ENCODE results near the gene MDN1.
"Not testable (repeated sequence)": the region's sequence is repeated elsewhere in the genome, so short reads cannot be mapped to it uniquely, and the experiment has no call there.

Gene MDN1

DNA sequence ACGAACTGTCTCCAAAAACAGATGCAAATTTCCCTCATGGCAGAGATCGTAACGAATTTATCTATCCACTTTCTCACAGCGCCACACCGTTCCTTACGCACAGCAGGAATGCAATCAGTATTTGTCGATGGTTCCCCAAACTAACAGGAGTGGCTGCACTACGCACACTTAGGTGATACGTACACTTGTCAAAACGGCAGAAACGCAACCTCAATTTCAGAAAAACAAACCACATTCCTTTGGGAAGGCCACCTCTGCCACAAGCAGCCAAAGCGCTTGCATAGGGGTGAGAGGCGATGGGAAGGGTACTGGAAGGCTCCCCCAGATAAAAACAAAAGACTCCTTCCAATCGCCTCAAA, 638 bp downstream of the MDN1 start:
- Histone ChIP-seq H3K36me3 (ENCODE audit: low read depth) (0 out of 2 replicates have a peak, but pooled peaks cover 8% of the 10 kb centered on the region), H3K9me3 (ENCODE audit: severe bottlenecking) (no peaks in the 10 kb centered on the region), H3K27ac (ENCODE audit: poor library complexity, severe bottlenecking) (peak overlapping the region; percentile 69), H3K4me3 (ENCODE audit: severe bottlenecking) (peak overlapping the region; percentile 61), H3K27me3 (ENCODE audit: insufficient read depth, poor library complexity, severe bottlenecking) (no peaks in the 10 kb centered on the region), H3K4me1 (ENCODE audit: insufficient read depth, poor library complexity, severe bottlenecking) (no peaks in the 10 kb centered on the region)
- ATAC-seq (ENCODE audit: low read depth) = peak; percentile 54
- DNase-seq (ENCODE audit: low spot score) = no peak
- TF ChIP-seq, protein P1, sequence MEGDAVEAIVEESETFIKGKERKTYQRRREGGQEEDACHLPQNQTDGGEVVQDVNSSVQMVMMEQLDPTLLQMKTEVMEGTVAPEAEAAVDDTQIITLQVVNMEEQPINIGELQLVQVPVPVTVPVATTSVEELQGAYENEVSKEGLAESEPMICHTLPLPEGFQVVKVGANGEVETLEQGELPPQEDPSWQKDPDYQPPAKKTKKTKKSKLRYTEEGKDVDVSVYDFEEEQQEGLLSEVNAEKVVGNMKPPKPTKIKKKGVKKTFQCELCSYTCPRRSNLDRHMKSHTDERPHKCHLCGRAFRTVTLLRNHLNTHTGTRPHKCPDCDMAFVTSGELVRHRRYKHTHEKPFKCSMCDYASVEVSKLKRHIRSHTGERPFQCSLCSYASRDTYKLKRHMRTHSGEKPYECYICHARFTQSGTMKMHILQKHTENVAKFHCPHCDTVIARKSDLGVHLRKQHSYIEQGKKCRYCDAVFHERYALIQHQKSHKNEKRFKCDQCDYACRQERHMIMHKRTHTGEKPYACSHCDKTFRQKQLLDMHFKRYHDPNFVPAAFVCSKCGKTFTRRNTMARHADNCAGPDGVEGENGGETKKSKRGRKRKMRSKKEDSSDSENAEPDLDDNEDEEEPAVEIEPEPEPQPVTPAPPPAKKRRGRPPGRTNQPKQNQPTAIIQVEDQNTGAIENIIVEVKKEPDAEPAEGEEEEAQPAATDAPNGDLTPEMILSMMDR (IDR thresholded peaks at IDR 0.05; ENCODE audit: poor library complexity, severe bottlenecking) = no peak

DNA sequence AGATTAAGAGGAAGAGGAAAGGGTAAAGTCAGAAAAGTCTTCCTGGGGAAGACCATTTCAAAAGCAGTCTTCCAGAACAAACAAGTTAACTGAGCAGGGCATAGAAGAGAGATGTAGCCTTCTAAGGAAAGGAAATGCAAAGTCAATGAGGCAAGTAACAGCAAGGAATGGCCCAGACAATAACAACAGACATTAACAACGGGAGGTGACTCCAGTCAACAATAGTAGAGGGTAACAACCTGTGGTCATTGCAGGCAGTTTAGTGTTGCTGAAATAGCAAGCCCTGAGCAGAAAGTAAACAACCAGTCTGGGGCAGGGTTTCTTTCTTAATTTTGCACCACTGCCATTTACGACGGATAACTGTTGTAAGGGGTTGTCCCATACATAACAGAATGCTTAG, 2.1 kb downstream of the MDN1 start:
- no peak for ATAC-seq (ENCODE audit: low read depth)
- Histone ChIP-seq H3K36me3 (ENCODE audit: low read depth) (0 out of 2 replicates have a peak, but pooled peaks cover 8% of the 10 kb centered on the region), H3K4me3 (ENCODE audit: severe bottlenecking) (no peak overlapping the region), H3K27me3 (ENCODE audit: insufficient read depth, poor library complexity, severe bottlenecking) (no peaks in the 10 kb centered on the region), H3K9me3 (ENCODE audit: severe bottlenecking) (no peaks in the 10 kb centered on the region), H3K4me1 (ENCODE audit: insufficient read depth, poor library complexity, severe bottlenecking) (no peaks in the 10 kb centered on the region), H3K27ac (ENCODE audit: poor library complexity, severe bottlenecking) (no peak overlapping the region)
- TF ChIP-seq, protein P1 (IDR thresholded peaks at IDR 0.05; ENCODE audit: poor library complexity, severe bottlenecking) = no peak
- DNase-seq (ENCODE audit: low spot score) = no peak

DNA sequence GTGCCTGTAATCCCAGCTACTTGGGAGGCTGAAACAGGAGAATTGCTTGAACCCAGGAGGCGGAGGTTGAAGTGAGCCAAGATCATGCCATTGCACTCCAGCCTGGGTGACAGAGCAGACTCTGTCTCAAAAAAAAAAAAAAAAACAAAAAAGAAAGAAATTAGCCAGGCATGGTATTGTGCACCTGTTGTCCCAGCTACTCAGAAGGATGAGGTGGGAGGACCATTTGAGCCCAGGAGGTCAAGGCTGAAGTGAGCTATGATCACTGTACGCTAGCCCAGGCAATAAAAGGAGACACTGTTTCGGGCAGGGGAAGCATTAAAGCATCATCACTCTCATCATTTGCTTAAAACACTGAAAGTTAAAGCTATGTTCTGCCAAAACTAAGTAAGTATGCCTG, 6.2 kb downstream of the MDN1 start:
- not testable (repeated sequence) for H3K36me3 ChIP-seq (ENCODE audit: low read depth); H3K27me3 ChIP-seq (ENCODE audit: insufficient read depth, poor library complexity, severe bottlenecking); ATAC-seq (ENCODE audit: low read depth); H3K9me3 ChIP-seq (ENCODE audit: severe bottlenecking); DNase-seq (ENCODE audit: low spot score); H3K4me3 ChIP-seq (ENCODE audit: severe bottlenecking); H3K27ac ChIP-seq (ENCODE audit: poor library complexity, severe bottlenecking); H3K4me1 ChIP-seq (ENCODE audit: insufficient read depth, poor library complexity, severe bottlenecking)

DNA sequence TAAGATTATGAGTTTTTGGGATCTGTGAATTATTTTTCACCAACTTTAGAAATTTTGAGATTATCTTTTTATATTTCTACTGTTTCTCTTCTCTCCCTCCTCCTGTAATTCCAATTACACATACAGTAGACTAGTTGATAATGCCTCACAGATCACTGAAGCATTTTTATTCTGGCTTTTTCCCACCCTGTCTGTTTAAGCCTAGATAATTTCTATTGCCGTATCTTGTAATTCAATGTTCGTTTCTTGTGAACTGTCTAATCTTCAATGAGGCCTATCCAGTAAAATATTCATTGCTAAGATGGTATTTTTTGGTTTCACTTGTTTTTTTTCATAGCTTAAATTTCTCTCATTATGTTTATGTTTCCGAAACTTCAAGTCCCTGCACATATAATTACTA, 12.0 kb downstream of the MDN1 start:
- ATAC-seq (ENCODE audit: low read depth) (no peak), DNase-seq (ENCODE audit: low spot score) (no peak)
- TF ChIP-seq, protein P1 (IDR thresholded peaks at IDR 0.05; ENCODE audit: poor library complexity, severe bottlenecking) = no peak
- H3K4me3 ChIP-seq (ENCODE audit: severe bottlenecking) = no peak overlapping the region
- H3K36me3 ChIP-seq (ENCODE audit: low read depth) = 0 out of 2 replicates have a peak, but pooled peaks cover 6% of the 10 kb centered on the region
- H3K27ac ChIP-seq (ENCODE audit: poor library complexity, severe bottlenecking) = no peak overlapping the region
- H3K27me3 ChIP-seq (ENCODE audit: insufficient read depth, poor library complexity, severe bottlenecking) = no peaks in the 10 kb centered on the region
- no peaks in the 10 kb centered on the region for H3K4me1 ChIP-seq (ENCODE audit: insufficient read depth, poor library complexity, severe bottlenecking)
- no peaks in the 10 kb centered on the region for H3K9me3 ChIP-seq (ENCODE audit: severe bottlenecking)

DNA sequence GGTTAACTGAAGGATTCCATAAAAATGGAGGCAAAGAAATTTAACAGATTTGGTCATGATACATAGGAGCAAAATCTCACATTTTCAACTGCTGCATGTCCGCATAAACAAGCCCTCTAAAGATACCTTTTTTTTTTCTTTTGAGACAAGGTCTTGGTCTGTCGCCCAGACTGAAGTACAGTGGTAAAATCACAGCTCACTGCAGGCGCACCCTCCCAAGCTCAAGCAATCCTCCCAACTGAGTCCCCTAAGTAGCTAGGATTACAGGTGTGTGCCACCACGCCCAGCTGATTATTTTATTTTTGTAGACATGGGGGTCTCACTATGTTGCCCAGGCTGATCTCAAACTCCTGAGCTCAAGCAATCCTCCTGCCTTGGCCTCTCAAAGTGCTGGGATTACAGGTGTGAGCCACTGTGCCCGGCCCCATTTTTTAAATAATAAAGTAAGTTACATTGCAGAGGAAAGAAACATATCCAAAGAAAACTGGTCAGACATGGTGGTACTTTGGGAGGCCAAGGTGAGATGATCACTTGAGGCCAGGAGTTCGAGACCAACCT, 13.7 kb downstream of the MDN1 start:
- no peaks in the 10 kb centered on the region for H3K4me1 ChIP-seq (ENCODE audit: insufficient read depth, poor library complexity, severe bottlenecking)
- ATAC-seq (ENCODE audit: low read depth) (no peak), DNase-seq (ENCODE audit: low spot score) (no peak)
- H3K4me3 ChIP-seq (ENCODE audit: severe bottlenecking) = no peak overlapping the region
- TF ChIP-seq, protein P1 (IDR thresholded peaks at IDR 0.05; ENCODE audit: poor library complexity, severe bottlenecking) = no peak
- H3K9me3 ChIP-seq (ENCODE audit: severe bottlenecking) = no peaks in the 10 kb centered on the region
- no peak overlapping the region for H3K27ac ChIP-seq (ENCODE audit: poor library complexity, severe bottlenecking)
- no peaks in the 10 kb centered on the region for H3K27me3 ChIP-seq (ENCODE audit: insufficient read depth, poor library complexity, severe bottlenecking)
- H3K36me3 ChIP-seq (ENCODE audit: low read depth) = peaks cover 16% of the 10 kb centered on the region
